IPS-NIHi7 (cell line): ENCODE measurements around the gene CNST.
A peak's percentile ranks its signal among the peaks of the same experiment; 100 is the strongest.
"Not testable (repeated sequence)": the region's sequence is repeated elsewhere in the genome, so short reads cannot be mapped to it uniquely, and the experiment has no call there.

ENCODE experiments used
- DNase-seq: peaks from one replicate; pipeline ENCODE4 v3.0.0; 2012; ENCODE audit warnings: mixed read lengths; ENCODE audit errors: extremely low spot score

The CNST gene

GRCh38 chr1:246583056-246583440 lies 16.8 kb downstream of the CNST start:
- DNase-seq: no peak

GRCh38 chr1:246583448-246584185 lies 17.4 kb downstream of the CNST start:
- DNase-seq: no peak

DNA sequence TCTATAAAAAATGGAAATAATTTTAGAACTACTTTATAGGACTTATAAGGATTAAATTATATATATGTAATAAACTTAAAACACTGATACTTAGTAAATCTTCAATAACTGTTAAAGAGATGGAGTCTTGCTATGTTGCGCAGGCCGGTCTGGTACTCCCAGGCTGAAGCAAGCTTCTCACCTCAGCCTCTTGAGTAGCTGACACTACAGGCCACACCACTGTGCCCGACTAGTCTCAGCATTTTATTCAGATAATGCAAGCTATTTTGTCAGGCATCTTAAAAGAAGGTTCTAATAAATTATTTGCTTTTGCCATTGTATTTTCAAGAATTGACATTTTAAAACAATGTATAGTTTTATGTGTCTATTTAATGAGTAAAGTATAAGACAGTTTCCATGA lies 20.8 kb downstream of the CNST start:
- DNase-seq: no peak

- no peak for DNase-seq
These were observed 21.4 kb downstream of the CNST start for GRCh38 chr1:246587606-246588005.

GRCh38 chr1:246588159-246588721 lies 22.0 kb downstream of the CNST start:
- no peak for DNase-seq

- DNase-seq: not testable (repeated sequence)
These were observed 23.7 kb downstream of the CNST start for GRCh38 chr1:246589919-246590318.

- no peak for DNase-seq
These were observed 24.8 kb downstream of the CNST start for GRCh38 chr1:246591047-246591446.

DNA sequence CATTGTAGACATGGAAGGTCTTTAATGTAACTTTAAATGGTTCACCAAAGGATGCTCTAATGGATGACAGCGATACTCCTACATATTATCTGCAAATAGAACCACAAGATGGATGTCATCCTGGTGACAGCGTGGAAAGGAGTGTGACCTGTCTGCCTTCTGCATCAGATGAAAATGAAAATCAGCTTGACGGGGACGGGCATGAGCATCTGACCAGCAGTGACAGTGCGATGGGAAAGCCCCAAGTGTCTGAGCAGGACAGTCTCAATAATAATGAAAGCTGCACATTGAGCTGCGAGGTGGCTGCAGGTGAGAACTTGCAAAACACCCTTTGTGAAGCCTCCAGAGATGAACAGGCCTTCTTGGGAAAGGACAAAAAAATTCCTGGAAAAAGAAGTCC lies 25.2 kb downstream of the CNST start:
- no peak for DNase-seq

GRCh38 chr1:246591958-246592357 lies 25.7 kb downstream of the CNST start:
- DNase-seq: no peak

DNA sequence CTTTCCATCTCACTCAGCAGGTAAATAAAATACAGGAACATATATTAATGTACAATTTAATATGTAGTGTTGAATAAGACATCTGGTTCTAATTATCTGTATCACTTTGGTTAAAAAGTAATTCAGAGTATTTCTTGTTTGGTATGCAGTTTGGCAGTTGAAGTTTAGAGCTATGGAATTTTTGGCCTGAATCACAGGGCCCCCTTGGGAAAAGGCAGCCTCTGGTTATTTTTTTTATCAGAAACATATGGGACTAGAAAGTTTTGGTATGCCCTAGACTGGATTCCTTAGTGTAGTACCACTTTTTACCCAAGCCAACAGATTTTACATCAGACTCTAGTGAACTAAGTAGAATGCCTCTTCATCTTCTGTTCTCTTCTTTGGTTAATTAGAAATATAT lies 26.4 kb downstream of the CNST start:
- DNase-seq: no peak

GRCh38 chr1:246595146-246595545 lies 28.9 kb downstream of the CNST start:
- DNase-seq: no peak

GRCh38 chr1:246597340-246597739 lies 31.1 kb downstream of the CNST start:
- no peak for DNase-seq

GRCh38 chr1:246597971-246598370 lies 31.7 kb downstream of the CNST start:
- DNase-seq: no peak

DNA sequence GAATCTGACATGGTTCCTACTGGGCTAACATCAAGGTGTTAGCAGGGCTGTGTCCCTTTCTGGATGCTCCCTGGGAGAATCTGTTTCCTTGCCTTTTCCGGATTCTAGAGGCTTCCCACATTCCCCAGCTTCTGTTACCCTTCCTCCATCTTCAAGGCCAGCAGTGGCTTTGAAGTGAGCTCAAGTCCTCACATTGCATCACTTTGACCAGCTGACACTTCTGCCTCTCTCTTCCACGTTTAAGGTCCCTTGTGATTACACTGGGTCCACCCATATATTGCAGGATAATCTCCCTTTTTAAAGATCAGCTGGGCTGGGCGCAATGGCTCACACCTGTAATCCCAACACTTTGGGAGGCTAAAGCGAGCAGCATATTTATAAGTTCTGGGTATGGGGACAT lies 33.1 kb downstream of the CNST start:
- no peak for DNase-seq

DNA sequence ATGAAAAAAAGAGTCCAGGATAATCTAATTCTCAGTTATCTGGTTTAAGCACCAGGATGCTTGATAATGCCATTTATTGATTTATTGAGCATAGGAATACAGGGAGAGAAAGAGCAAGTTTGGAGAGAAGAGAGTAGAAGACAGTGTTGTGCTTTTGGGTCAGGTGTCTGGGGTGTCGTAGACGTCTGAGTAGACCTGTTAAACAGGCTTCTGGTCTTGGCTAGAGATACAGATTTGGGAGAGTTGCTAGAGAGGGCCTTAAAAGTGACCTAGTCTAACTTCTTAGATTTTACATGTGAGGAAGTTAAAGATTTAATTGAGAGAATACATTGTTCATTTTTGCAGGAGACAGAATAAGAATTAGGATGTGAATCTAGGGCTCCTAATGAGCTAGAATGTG lies 34.3 kb downstream of the CNST start:
- DNase-seq: no peak

GRCh38 chr1:246602194-246602593 lies 35.9 kb downstream of the CNST start:
- no peak for DNase-seq

DNA sequence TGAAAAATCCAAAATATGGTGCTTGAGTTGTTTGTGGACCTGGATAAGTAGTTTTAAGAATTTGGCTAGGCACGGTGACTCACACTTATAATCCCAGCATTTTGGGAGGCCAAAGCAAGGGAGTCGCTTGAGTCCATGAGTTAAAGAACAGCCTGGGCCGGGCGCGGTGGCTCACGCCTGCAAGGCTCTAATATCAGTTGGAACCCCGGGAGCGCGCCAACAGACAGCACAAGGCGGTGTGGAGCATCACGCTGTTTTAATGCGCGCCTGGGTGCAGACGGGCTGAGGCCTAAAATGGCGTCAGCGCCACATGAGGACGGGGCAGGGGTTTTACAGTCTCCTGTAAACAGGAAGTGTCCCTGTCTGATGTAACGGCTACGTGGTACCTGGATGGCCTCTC lies 39.0 kb downstream of the CNST start:
- not testable (repeated sequence) for DNase-seq

DNA sequence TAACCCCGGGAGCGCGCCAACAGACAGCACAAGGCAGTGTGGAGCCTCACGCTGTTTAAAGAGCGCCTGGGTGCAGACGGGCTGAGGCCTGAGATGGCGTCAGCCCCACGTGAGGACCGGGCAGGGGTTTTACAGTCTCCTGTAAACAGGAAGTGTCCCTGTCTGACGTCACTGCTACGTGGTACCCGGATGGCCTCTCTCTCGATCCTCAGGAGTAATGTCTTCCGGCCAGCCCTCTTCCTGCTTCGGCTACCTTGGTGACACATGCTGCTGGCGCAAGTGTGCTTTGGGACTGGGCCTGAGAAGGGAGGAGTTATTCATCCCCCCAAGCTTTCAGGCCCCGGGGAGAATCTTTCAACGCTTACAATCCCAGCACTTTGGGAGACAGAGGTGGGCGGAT lies 41.2 kb downstream of the CNST start:
- no peak for DNase-seq

DNA sequence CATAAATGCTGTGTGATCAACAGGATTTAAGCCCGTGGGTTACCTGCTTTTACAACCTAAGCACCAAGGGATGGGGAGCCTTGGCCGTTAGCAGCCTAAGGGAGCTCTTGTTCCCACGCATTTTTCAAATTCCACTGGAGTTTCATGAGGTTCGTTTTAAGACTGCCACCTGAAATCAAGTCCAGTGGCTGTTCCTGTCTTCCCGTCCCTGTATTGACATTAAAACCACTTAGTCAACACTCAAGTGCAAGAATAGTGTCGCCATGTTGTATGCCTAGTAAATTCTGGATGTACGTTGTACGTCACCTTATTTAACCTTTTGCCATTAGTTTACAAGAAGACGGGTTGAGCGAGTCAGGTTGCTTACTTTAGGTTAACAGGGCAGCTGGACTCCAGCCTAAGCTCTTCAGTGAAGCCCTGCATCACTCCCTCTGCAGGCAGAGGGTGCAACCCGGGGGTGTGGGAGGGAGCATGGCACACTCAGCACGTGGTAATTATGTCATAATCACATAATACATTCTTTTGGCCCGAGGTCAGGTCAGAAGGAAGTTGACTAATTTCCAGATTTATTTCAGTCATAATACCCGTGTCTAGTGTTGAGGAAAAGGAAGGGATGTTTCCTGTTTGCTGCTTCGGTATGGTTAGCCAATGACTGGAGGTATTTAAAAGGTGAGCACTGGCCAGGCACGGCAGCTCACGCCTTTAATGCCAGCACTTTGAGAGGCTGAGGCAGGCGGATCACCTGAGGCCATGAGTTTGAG lies 42.5 kb downstream of the CNST start:
- peak; percentile 31 for DNase-seq

GRCh38 chr1:246609632-246610031 lies 43.4 kb downstream of the CNST start:
- DNase-seq: no peak

DNA sequence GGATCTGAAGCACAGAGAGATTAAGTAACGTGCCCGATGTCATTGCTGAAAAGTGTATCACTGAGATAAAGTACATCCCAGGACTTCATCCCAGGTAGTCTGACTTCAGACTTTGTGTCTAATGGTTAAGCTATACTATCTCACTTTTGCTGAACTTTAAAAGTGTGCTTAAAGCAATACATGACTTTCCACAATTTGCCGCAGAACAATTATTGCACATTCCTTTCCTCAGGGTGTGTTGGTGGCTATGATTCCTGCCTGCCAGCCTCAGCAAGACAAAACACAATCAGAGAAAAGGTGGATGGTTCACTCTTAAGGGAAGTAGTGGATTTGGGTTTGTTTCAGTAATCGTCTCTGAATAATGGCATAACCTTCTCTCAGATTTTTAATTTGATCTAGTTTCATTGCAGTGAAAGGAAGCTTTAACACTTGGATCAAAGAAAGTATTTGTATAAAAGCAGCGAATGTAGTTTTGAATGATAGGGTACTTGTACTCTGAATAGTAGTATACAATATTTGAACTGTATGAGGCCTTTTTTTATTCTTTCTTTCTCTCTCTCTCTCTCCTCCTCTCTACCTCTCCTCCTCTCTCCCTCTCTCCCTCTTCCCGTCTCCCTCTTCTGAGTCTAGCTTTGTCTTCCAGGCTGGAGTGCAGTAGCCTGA lies 47.0 kb downstream of the CNST start:
- no peak for DNase-seq

- DNase-seq: no peak
These were observed 50.9 kb downstream of the CNST start for GRCh38 chr1:246617156-246617555.

- no peak for DNase-seq
These were observed 51.5 kb downstream of the CNST start for GRCh38 chr1:246617768-246618167.
